HG02938 (cell line): ENCODE results near the gene CEP19.
"Not testable (repeated sequence)": the region's sequence is repeated elsewhere in the genome, so short reads cannot be mapped to it uniquely, and the experiment has no call there.

Source experiments
- ATAC-seq: cut with Tn5 transposase; IDR thresholded peaks from one replicate; pipeline ENCODE4 v1.9.1; 2021; ENCODE audit warnings: mild to moderate bottlenecking, moderate library complexity; ENCODE audit not compliant: unreplicated experiment

The CEP19 gene, protein sequence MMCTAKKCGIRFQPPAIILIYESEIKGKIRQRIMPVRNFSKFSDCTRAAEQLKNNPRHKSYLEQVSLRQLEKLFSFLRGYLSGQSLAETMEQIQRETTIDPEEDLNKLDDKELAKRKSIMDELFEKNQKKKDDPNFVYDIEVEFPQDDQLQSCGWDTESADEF

GRCh38 chr3:196711838-196712513, at the start of gene CEP19, which contains the start of gene PIGX:
Gene CEP19, minus strand, starts transcription at chr3:196712250. Its CDS starts 3,593 bp downstream, at chr3:196708657.
Gene PIGX, plus strand, starts transcription at chr3:196712377.
- peak; percentile 74 for ATAC-seq

GRCh38 chr3:196757876-196758739, 46.1 kb upstream of the CEP19 start:
- ATAC-seq = no peak

DNA sequence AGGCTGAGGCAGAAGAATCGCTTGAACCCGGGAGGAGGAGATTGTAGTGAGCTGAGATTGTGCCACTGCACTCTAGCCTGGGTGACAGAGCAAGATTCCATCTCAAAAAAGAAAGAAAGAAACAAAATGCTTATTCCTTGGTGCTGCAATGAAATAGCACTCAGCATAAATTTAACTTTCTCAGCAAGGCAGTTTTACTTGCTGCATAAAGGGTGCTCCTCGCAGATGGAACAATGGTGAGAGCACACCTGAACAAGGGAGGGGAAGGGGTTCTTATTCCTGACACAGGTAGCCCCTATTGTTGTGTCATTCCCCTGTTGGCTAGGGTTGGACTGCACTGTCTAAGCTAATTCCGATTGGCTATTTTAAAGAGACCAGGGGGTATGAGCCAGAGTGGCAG, 44.7 kb upstream of the CEP19 start:
- no peak for ATAC-seq

- ATAC-seq = no peak
Observed at GRCh38 chr3:196754091-196754981, 42.3 kb upstream of the CEP19 start.

- no peak for ATAC-seq
Observed at GRCh38 chr3:196753201-196753600, 41.2 kb upstream of the CEP19 start.

- ATAC-seq = no peak
Observed at GRCh38 chr3:196749125-196749524, 37.1 kb upstream of the CEP19 start.

DNA sequence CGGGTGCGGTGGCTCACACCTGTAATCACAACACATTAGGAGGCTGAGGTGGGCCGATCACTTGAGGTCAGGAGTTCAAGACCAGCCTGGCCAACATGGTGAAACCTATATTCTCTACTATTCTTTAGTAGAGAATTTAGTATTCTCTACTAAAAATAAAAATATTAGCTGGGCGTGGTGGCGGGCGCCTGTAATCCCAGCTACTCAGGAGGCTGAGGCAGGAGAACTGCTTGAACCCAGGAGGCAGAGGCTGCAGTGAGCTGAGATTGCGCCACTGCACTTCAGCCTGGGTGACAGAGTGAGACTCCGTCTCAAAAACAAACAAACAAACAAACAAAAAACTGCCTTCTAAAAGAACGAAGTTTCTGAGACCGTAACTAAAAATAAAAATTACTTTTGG, 31.5 kb upstream of the CEP19 start:
- ATAC-seq = not testable (repeated sequence)

DNA sequence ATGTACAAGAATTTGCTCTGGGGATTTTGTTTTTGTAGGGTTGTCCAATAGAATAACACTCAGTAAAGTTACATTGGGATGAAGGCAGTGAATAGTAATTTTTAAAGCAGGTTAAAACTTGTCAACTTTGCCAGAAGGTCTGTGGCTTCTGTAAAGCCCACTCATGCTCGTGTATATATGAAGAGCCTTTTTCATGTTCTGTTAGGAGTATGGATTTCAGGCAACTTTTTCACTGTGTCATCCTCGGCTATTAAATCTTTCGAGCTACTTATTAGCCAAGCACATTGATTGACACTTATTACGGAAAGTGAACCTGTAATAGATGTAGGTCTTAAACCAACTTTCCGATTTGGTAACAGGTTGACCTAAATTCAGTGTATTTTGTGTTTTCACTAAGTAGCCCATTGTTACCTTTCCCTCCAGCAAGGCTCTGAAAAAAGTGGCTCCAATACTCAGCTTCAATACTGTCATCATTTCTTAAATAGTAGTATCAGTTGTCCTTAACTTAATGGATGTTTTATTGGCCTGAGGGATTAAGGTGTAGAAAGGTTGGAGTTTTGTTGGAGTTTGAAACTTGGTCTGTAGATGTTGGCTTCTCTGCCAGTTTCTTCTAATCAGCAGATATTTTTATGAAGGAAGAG, 29.3 kb upstream of the CEP19 start:
- no peak for ATAC-seq

- ATAC-seq = peak; percentile 5
Observed at GRCh38 chr3:196740481-196741248, 28.6 kb upstream of the CEP19 start.

DNA sequence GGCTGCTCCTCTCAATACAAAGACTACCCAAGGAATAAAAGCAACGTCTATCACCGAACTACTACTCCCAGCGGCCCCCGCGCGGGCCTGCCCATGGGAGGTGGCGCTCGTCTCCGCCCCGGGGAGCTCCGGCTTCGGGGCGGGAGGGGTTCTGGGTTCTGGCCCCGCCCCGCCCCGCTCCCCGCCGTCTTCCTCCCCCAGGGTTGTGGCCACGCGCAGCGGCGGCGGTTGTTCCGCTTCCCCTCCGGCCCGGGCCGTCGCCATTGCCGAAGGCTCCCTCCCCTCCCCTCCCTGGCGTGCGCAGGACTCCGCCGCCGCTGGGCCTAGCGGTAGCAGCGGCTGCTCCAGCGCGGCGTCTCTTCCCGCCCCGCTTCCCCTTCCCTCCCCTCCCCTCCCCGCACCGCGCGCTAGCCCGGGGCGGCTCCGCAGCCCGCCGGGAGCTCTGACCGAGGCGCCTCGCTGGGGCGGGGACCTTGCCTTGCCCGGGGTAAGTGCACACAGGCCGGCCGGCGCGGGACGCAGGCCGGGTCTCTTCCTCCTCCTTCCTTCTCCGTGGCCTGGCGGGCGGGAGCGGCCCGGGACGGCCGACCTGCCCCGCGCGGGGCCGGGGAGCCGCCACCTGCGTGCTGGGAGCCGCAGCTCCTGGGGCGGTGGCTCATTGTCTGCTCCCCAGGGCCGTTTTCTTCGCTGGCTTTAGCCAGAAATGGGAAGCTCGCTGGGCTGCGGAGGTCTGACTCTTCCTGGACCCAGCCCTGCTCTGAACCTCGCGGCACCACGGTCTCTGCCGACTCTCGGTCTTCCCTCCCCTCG, 27.8 kb upstream of the CEP19 start, which contains the start of gene PAK2:
PAK2 (plus strand) TSS at position 187 of the 810 bp plus-strand sequence. CDS start 42,790 bp downstream, outside the sequence.
- ATAC-seq = peak; percentile 80

DNA sequence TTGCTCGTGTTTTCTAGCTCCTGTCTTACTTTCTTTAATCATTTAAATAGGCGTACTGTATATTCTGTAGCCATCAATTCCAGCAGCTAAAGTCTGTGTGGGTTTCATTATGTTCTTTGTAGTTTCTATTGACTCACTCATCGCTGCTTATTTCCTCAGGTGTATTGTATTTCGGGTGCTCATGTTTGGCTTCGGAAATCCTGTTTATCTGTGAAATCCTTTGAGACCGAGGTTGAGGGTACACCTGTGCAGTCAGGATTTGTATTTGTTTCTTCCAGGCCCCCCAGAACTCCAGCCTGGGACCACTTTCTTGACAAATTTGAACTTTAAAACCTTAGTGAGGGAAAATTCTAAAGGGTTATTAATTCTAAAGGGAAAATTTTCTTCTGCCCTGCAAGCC, 25.6 kb upstream of the CEP19 start:
- no peak for ATAC-seq

- ATAC-seq = no peak
Observed at GRCh38 chr3:196736670-196737374, 24.8 kb upstream of the CEP19 start.

- no peak for ATAC-seq
Observed at GRCh38 chr3:196735751-196736150, 23.7 kb upstream of the CEP19 start.

DNA sequence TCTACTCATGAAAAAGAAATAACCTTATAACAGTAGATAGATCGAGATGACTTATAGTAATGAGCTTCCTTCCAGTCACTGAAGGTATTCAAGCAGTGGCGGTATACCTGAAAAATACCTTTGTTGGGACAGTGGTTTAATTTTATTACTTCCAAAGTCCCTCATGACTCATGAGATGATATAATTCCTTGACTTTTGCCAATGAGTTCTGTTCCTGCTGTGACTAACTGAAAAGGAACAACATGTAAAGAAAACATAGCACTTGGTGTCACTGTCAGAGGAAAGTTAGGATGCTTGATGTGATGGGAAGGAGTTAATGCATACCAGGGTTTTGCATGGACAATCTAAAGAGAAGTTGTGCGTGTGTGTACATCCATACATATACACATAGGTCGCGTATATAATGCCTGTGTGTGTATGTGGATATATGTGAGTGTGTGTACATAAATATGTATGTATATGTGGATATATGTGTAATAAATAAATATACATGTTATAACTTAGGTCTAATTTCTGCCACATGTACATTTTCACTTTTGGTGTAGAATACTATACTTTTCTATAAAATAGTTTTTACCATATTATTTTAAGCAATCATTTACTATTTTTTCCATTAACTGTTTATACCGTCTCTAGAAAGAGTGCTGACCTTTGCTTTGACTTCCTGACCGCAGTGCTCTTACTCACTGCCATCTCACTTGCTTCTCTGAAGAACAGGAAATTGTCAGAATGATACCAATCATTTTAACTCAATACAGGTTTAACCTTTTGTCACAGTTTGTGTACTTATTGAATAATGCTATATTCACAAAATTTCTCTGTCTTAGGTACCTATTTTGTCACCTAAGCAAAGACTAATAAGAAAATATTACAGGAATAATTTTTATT, 15.0 kb upstream of the CEP19 start:
- ATAC-seq = no peak

GRCh38 chr3:196721097-196721496, 9.0 kb upstream of the CEP19 start:
- ATAC-seq = no peak

GRCh38 chr3:196717162-196717561, 5.1 kb upstream of the CEP19 start:
- ATAC-seq = not testable (repeated sequence)
